Activated T-helper 1 cell treated with anti-CD3 and anti-CD28 coated beads, Interleukin-12 subunit alpha, Interleukin-12 subunit beta, Interleukin-2, Interleukin-4 antibody, amounts not matched to agents 30 ng/mL and 10 ng/mL and 1 ng/mL, durations not matched to agents 14 hours and 24 hours and 36 hours (primary cell): ENCODE data around the gene OR6C68. TPM values are rescaled to one million over a fixed set of nuclear protein-coding genes. Genes with fewer than 3 reads are reported as not detected.

Experiments
- DNase-seq: peaks from one replicate; pipeline ENCODE4 v3.0.0; 2021; ENCODE audit warnings: low spot score
- H3K27ac Mint-ChIP-seq: one replicate; pipeline ENCODE4 v1.8.0; 2021; ENCODE audit warnings: mild to moderate bottlenecking, mixed read lengths
- H3K27me3 Mint-ChIP-seq: one replicate; pipeline ENCODE4 v1.8.0; 2022; ENCODE audit warnings: mild to moderate bottlenecking, moderate library complexity, mixed read lengths; ENCODE audit not compliant: insufficient read depth
- H3K36me3 Mint-ChIP-seq: one replicate; pipeline ENCODE4 v1.8.0; 2021; ENCODE audit warnings: low read depth, mixed read lengths
- H3K4me1 Mint-ChIP-seq: one replicate; pipeline ENCODE4 v1.8.0; 2021; ENCODE audit warnings: low read depth, mixed read lengths
- H3K4me3 Mint-ChIP-seq: one replicate; pipeline ENCODE4 v1.8.0; 2021; ENCODE audit warnings: mild to moderate bottlenecking, moderate library complexity, mixed read lengths
- H3K9me3 Mint-ChIP-seq: one replicate; pipeline ENCODE4 v1.8.0; 2021; ENCODE audit warnings: mixed read lengths
- intact Hi-C: fragments of 100-400 bp; cut with micrococcal nuclease; formaldehyde crosslinking; loops from one replicate; pipeline ENCODE4 v1.15.1; 2024
- total RNA-seq: library from RNA; stranded (reverse); gene quantifications from 2 replicates; pipeline ENCODE4 v1.2.3, GENCODE V29; 2022

Gene OR6C68
- total RNA-seq, 1 donor from 2014 or later = not detected

- no peak for DNase-seq
- Mint-ChIP-seq H3K27ac (no peak overlapping the region), H3K36me3 (no peaks in the 10 kb centered on the region), H3K9me3 (no peaks in the 10 kb centered on the region), H3K27me3 (peaks cover 6% of the 10 kb centered on the region), H3K4me1 (no peaks in the 10 kb centered on the region), H3K4me3 (no peak overlapping the region)
- intact Hi-C loops = no loop called here
These were observed 7.1 kb downstream of the OR6C68 start for GRCh38 chr12:55499231-55499630.

GRCh38 chr12:55499810-55500252 is 7.7 kb downstream of the OR6C68 start:
- Mint-ChIP-seq H3K27ac (no peak overlapping the region), H3K36me3 (no peaks in the 10 kb centered on the region), H3K4me3 (no peak overlapping the region), H3K4me1 (no peaks in the 10 kb centered on the region), H3K9me3 (no peaks in the 10 kb centered on the region), H3K27me3 (peaks cover 6% of the 10 kb centered on the region)
- no peak for DNase-seq
- intact Hi-C loops = no loop called here

GRCh38 chr12:55501601-55502000 is 9.4 kb downstream of the OR6C68 start:
- DNase-seq = no peak
- H3K27ac Mint-ChIP-seq = no peak overlapping the region
- H3K4me1 Mint-ChIP-seq = no peaks in the 10 kb centered on the region
- H3K27me3 Mint-ChIP-seq = peaks cover 4% of the 10 kb centered on the region
- H3K9me3 Mint-ChIP-seq = no peaks in the 10 kb centered on the region
- intact Hi-C loops = no loop called here
- no peaks in the 10 kb centered on the region for H3K36me3 Mint-ChIP-seq
- no peak overlapping the region for H3K4me3 Mint-ChIP-seq

- H3K4me1 Mint-ChIP-seq = no peaks in the 10 kb centered on the region
- H3K27me3 Mint-ChIP-seq = peaks cover 2% of the 10 kb centered on the region
- H3K9me3 Mint-ChIP-seq = no peaks in the 10 kb centered on the region
- DNase-seq = no peak
- H3K36me3 Mint-ChIP-seq = no peaks in the 10 kb centered on the region
- H3K4me3 Mint-ChIP-seq = no peak overlapping the region
- no peak overlapping the region for H3K27ac Mint-ChIP-seq
- intact Hi-C loops = no loop called here
These were observed 23.5 kb downstream of the OR6C68 start for GRCh38 chr12:55515696-55516095.

- intact Hi-C loops = no loop called here
- H3K9me3 Mint-ChIP-seq = no peaks in the 10 kb centered on the region
- H3K4me3 Mint-ChIP-seq = no peak overlapping the region
- H3K36me3 Mint-ChIP-seq = no peaks in the 10 kb centered on the region
- H3K27me3 Mint-ChIP-seq = peaks cover 2% of the 10 kb centered on the region
- H3K27ac Mint-ChIP-seq = no peak overlapping the region
- DNase-seq = no peak
- no peaks in the 10 kb centered on the region for H3K4me1 Mint-ChIP-seq
These were observed 24.2 kb downstream of the OR6C68 start for GRCh38 chr12:55516391-55516790.

Other genes starting within 250 kb of the OR6C68 start
- not detected in 2 replicates for gene OR6C74, start 247.8 kb upstream of the OR6C68 start, total RNA-seq
- gene OR6C6, start 195.8 kb upstream of the OR6C68 start, total RNA-seq = not detected in 2 replicates
- not detected in 2 replicates for gene OR6C1, start 178.0 kb upstream of the OR6C68 start, total RNA-seq
- not detected in 2 replicates for gene OR6C3, start 161.6 kb upstream of the OR6C68 start, total RNA-seq
- gene OR6C75, start 129.4 kb upstream of the OR6C68 start, total RNA-seq = not detected in 2 replicates
- gene OR6C65, start 91.8 kb upstream of the OR6C68 start, total RNA-seq = not detected in 2 replicates
- not detected in 2 replicates for gene OR6C76, start 66.1 kb upstream of the OR6C68 start, total RNA-seq
- not detected in 2 replicates for gene OR6C2, start 48.3 kb upstream of the OR6C68 start, total RNA-seq
- gene OR6C70, start 22.2 kb upstream of the OR6C68 start, total RNA-seq = not detected in 2 replicates
- not detected in 2 replicates for gene OR6C4, start 57.2 kb downstream of the OR6C68 start, total RNA-seq
- gene OR2AP1, start 80.1 kb downstream of the OR6C68 start, total RNA-seq = not detected in 2 replicates
- gene OR10P1, start 144.5 kb downstream of the OR6C68 start, total RNA-seq = not detected in 2 replicates
- 0.88 and 1.1 TPM in 2 replicates for gene ITGA7, start 215.5 kb downstream of the OR6C68 start, total RNA-seq
- gene BLOC1S1, start 223.7 kb downstream of the OR6C68 start, total RNA-seq = 62.5 and 64.8 TPM in 2 replicates
- 4.2 and 6.7 TPM in 2 replicates for gene RDH5, start 228.0 kb downstream of the OR6C68 start, total RNA-seq
- 183 and 198 TPM in 2 replicates for gene CD63, start 236.6 kb downstream of the OR6C68 start, total RNA-seq